ENCODE data around the gene VAV3. TPM values are rescaled to one million over a fixed set of nuclear protein-coding genes. Genes with fewer than 3 reads are reported as not detected.

Gene VAV3
- polyA plus RNA-seq, 1 donor (not counting 4 experiments of a cell fraction or from before 2014, with no cell fraction given), result 19.6 TPM

GRCh38 chr1:107666493-107666892, 298.5 kb downstream of the VAV3 start:
- H3K4me1 ChIP-seq (ENCODE audit: control insufficient read depth, extremely low read depth, insufficient read depth, low read length), result peaks cover 54% of the 10 kb centered on the region
- no peaks in the 10 kb centered on the region for H3K36me3 ChIP-seq (ENCODE audit: control insufficient read depth in 2 of 2, extremely low read depth in 1 of 2, insufficient read depth in 2 of 2, low read length in 2 of 2)
- H3K9ac ChIP-seq (ENCODE audit: control insufficient read depth, extremely low read depth, insufficient read depth, low read length), result no peak overlapping the region
- H4K20me1 ChIP-seq (ENCODE audit: control insufficient read depth, extremely low read depth, insufficient read depth, low read length), result no peaks in the 10 kb centered on the region
- dilution Hi-C loops (cut with MboI; ENCODE audit: extremely low pct_ligation_motif_present, low sequenced_read_pairs), result no loop called here
- H3K79me2 ChIP-seq (ENCODE audit: control insufficient read depth, insufficient read depth, low read length), result no peaks in the 10 kb centered on the region
- no peak overlapping the region for H3K27ac ChIP-seq (ENCODE audit: control insufficient read depth, insufficient read depth, low read length)
- H3K27me3 ChIP-seq (ENCODE audit: control insufficient read depth, extremely low read depth, insufficient read depth, low read length), result no peaks in the 10 kb centered on the region
- TF ChIP-seq, protein P1, sequence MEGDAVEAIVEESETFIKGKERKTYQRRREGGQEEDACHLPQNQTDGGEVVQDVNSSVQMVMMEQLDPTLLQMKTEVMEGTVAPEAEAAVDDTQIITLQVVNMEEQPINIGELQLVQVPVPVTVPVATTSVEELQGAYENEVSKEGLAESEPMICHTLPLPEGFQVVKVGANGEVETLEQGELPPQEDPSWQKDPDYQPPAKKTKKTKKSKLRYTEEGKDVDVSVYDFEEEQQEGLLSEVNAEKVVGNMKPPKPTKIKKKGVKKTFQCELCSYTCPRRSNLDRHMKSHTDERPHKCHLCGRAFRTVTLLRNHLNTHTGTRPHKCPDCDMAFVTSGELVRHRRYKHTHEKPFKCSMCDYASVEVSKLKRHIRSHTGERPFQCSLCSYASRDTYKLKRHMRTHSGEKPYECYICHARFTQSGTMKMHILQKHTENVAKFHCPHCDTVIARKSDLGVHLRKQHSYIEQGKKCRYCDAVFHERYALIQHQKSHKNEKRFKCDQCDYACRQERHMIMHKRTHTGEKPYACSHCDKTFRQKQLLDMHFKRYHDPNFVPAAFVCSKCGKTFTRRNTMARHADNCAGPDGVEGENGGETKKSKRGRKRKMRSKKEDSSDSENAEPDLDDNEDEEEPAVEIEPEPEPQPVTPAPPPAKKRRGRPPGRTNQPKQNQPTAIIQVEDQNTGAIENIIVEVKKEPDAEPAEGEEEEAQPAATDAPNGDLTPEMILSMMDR (optimal IDR thresholded peaks at IDR 0.05 in 1 of 3, IDR thresholded peaks at IDR 0.05 in 1 of 3, conservative IDR thresholded peaks at IDR 0.05 in 1 of 3; ENCODE audit: extremely low read depth in 1 of 3, insufficient read depth in 2 of 3, low read length in 3 of 3), result no peak
- no peak for TF ChIP-seq EZH2 (IDR thresholded peaks at IDR 0.05; ENCODE audit: low read length)
- no peaks in the 10 kb centered on the region for H3K9me3 ChIP-seq (ENCODE audit: control insufficient read depth, low read depth, low read length)
- no peaks in the 10 kb centered on the region for H3K9me1 ChIP-seq (ENCODE audit: control insufficient read depth, extremely low read depth, insufficient read depth, low read length)
- no peak for DNase-seq (ENCODE audit: low read depth, low spot score)
- no peak for FAIRE-seq
- no peak overlapping the region for H2AFZ ChIP-seq (ENCODE audit: control insufficient read depth, low read length)
- H3K4me3 ChIP-seq (ENCODE audit: control insufficient read depth in 2 of 3, extremely low read depth in 1 of 3, insufficient read depth in 2 of 3, low read depth in 1 of 3, low read length in 3 of 3), result no peak overlapping the region
- peak overlapping the region; percentile 54 for H3K4me2 ChIP-seq (ENCODE audit: control insufficient read depth, extremely low read depth, insufficient read depth, low read depth, low read length)

DNA sequence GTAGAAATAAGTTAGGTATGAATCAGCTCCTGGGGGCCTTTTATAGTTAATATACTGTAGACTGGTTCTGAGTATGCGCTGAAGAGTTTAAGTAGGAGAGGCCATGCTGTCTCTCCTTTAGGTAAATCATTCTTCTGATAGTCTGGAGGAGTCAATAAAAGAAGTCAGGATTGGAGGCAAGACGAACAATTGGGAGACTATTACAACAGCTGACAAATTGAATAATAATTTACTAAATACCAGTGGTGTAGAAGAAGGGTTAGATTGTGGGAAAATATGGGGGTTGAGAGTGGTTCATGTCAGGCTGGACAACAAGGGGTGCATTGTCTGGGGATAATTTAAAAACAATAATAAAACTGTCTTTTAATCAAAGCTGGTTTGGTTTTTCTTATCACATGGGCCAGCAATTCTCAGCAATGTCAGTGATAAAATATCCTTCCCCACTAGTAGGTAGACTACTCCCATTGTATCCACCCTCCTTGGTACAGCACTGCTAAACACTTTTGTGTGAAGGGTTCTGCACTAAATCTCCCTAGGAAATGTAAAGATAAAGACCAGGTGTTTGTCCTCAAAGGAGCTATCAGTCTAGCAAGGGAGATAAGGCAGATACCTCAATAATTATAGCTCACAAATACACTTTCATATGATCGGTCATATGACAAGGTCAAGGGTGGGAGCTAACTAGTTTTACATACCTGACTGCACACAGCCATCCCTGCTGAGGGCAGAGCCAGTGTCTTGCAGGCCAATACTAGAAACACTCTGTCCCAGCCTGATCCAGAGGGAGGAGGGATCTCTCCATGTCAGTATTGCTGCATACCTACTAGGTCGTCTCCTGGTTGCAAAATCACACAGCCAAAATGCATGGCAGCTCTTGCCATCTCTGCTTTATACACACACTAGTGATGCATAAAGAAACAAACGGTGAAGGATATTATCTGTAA, 299.7 kb downstream of the VAV3 start:
- Histone ChIP-seq H3K4me1 (ENCODE audit: control insufficient read depth, extremely low read depth, insufficient read depth, low read length) (peaks cover 53% of the 10 kb centered on the region), H3K4me3 (ENCODE audit: control insufficient read depth in 2 of 3, extremely low read depth in 1 of 3, insufficient read depth in 2 of 3, low read depth in 1 of 3, low read length in 3 of 3) (no peak overlapping the region), H3K4me2 (ENCODE audit: control insufficient read depth, extremely low read depth, insufficient read depth, low read depth, low read length) (no peak overlapping the region), H3K27ac (ENCODE audit: control insufficient read depth, insufficient read depth, low read length) (no peak overlapping the region), H2AFZ (ENCODE audit: control insufficient read depth, low read length) (no peak overlapping the region), H3K9me3 (ENCODE audit: control insufficient read depth, low read depth, low read length) (no peaks in the 10 kb centered on the region), H4K20me1 (ENCODE audit: control insufficient read depth, extremely low read depth, insufficient read depth, low read length) (no peaks in the 10 kb centered on the region), H3K79me2 (ENCODE audit: control insufficient read depth, insufficient read depth, low read length) (peaks cover 2% of the 10 kb centered on the region), H3K36me3 (ENCODE audit: control insufficient read depth in 2 of 2, extremely low read depth in 1 of 2, insufficient read depth in 2 of 2, low read length in 2 of 2) (no peaks in the 10 kb centered on the region), H3K9me1 (ENCODE audit: control insufficient read depth, extremely low read depth, insufficient read depth, low read length) (no peaks in the 10 kb centered on the region), H3K27me3 (ENCODE audit: control insufficient read depth, extremely low read depth, insufficient read depth, low read length) (no peaks in the 10 kb centered on the region), H3K9ac (ENCODE audit: control insufficient read depth, extremely low read depth, insufficient read depth, low read length) (no peak overlapping the region)
- no peak for FAIRE-seq
- no peak for DNase-seq (ENCODE audit: low read depth, low spot score)
- TF ChIP-seq, protein P1 (optimal IDR thresholded peaks at IDR 0.05 in 1 of 3, IDR thresholded peaks at IDR 0.05 in 1 of 3, conservative IDR thresholded peaks at IDR 0.05 in 1 of 3; ENCODE audit: extremely low read depth in 1 of 3, insufficient read depth in 2 of 3, low read length in 3 of 3), result no peak
- no peak for TF ChIP-seq EZH2 (IDR thresholded peaks at IDR 0.05; ENCODE audit: low read length)
- dilution Hi-C loops (cut with MboI; ENCODE audit: extremely low pct_ligation_motif_present, low sequenced_read_pairs), result no loop called here
